Breast epithelium (tissue), 4 donors: ENCODE results near the gene NTHL1. TPM values are rescaled to one million over a fixed set of nuclear protein-coding genes. Genes with fewer than 3 reads are reported as not detected.
A peak's percentile ranks its signal among the peaks of the same experiment; 100 is the strongest.

Source experiments
- DNase-seq, 2 donors: peaks; one replicate each; pipeline ENCODE4 v3.0.0-alpha.2; 2019; ENCODE audit warnings: low spot score in 2 of 2
- H3K27ac ChIP-seq, 2 donors: fragments of 200-600 bp; sonication (generic) in 1 of 2; one replicate each; pipeline ENCODE4 v1.5.1; 2016 to 2019; ENCODE audit warnings: mild to moderate bottlenecking in 1 of 2
- H3K27me3 ChIP-seq, 2 donors: fragments of 200-600 bp; sonication (generic) in 1 of 2; one replicate each; pipeline versions ENCODE4 v1.5.1 to v1.6.0; 2017 to 2019; ENCODE audit warnings: control low read depth in 1 of 2, mild to moderate bottlenecking in 1 of 2
- H3K36me3 ChIP-seq: fragments of 200-600 bp; one replicate; pipeline ENCODE4 v1.5.1; 2019
- H3K4me1 ChIP-seq, 2 donors: fragments of 200-600 bp; sonication (generic); one replicate each; pipeline ENCODE4 v1.5.1; 2016 to 2019; ENCODE audit warnings: control low read depth in 1 of 2
- H3K4me3 ChIP-seq, 3 donors: fragments of 200-600 bp; sonication (generic); 1 replicate in 2 of 3; 2 replicates in 1 of 3; pipeline ENCODE4 v1.5.1; 2016 to 2019; ENCODE audit warnings: mild to moderate bottlenecking in 3 of 3, moderate library complexity in 2 of 3
- H3K9me3 ChIP-seq, 2 donors: fragments of 200-600 bp; sonication (generic) in 1 of 2; one replicate each; pipeline ENCODE4 v1.5.1; 2016 to 2019; ENCODE audit warnings: control low read depth in 1 of 2
- CTCF ChIP-seq, 3 donors: fragments of 450-650 bp; IDR thresholded peaks; one replicate each; pipeline ENCODE4 v1.5.1; 2016 to 2017; ENCODE audit warnings: antibody characterized with exemption in 3 of 3, mild to moderate bottlenecking in 3 of 3, moderate library complexity in 3 of 3
- POLR2A ChIP-seq: fragments of 450-650 bp; IDR thresholded peaks from one replicate; pipeline ENCODE4 v1.6.1; 2016; ENCODE audit warnings: antibody characterized with exemption, mild to moderate bottlenecking, moderate library complexity
- POLR2AphosphoS5 ChIP-seq, 3 donors: sonication (generic); formaldehyde crosslinking; IDR thresholded peaks; one replicate each; pipeline ENCODE4 v1.6.1; 2017; ENCODE audit warnings: antibody characterized with exemption in 3 of 3
- intact Hi-C: fragments of 100-400 bp; cut with DNase I; formaldehyde crosslinking; loops from one replicate; pipeline ENCODE4 v1.15.1; 2023; ENCODE audit warnings: low total_unique reads
- total RNA-seq, 3 donors: library from RNA; depleted of rRNA; stranded (reverse); fragments of >200 nt; gene quantifications; one replicate each; pipeline ENCODE4 v1.1.0, GENCODE V29; 2016

Gene NTHL1
- total RNA-seq, 3 donors from 2014 or later, result 10.6 to 27.9 (median 16.1) TPM

- no peak for DNase-seq
- TF ChIP-seq CTCF (IDR thresholded peaks at IDR 0.05) (no peak), POLR2AphosphoS5 (IDR thresholded peaks at IDR 0.05) (no peak), POLR2A (no peak)
- H3K4me3 ChIP-seq, result no peak overlapping the region
- H3K36me3 ChIP-seq, result no peaks in the 10 kb centered on the region
- H3K27me3 ChIP-seq, result no peaks in the 10 kb centered on the region
- H3K4me1 ChIP-seq, result peaks cover 6 to 14% of the 10 kb centered on the region in 2 donors
- peak overlapping the region; percentile 40 to 58 for H3K27ac ChIP-seq
- H3K9me3 ChIP-seq, result no peaks in the 10 kb centered on the region
- intact Hi-C loops, result no loop called here
These were observed 5.3 kb downstream of the NTHL1 start for GRCh38 chr16:2042171-2042985.

GRCh38 chr16:2040787-2041522, 6.7 kb downstream of the NTHL1 start:
- DNase-seq, result no peak
- Histone ChIP-seq H3K4me1 (peaks cover 7 to 19% of the 10 kb centered on the region in 2 donors), H3K27ac (peak overlapping the region; percentile 92 to 93), H3K27me3 (no peaks in the 10 kb centered on the region), H3K36me3 (no peaks in the 10 kb centered on the region), H3K9me3 (no peaks in the 10 kb centered on the region), H3K4me3 (no peak overlapping the region)
- intact Hi-C loops, result no loop called here
- no peak for TF ChIP-seq CTCF (IDR thresholded peaks at IDR 0.05)
- no peak for TF ChIP-seq POLR2A
- no peak for TF ChIP-seq POLR2AphosphoS5 (IDR thresholded peaks at IDR 0.05)

- Histone ChIP-seq H3K27me3 (no peaks in the 10 kb centered on the region), H3K9me3 (no peaks in the 10 kb centered on the region), H3K36me3 (no peaks in the 10 kb centered on the region), H3K4me3 (peak overlapping the region in 1 of 3 donors; percentile 52), H3K4me1 (peaks cover 13 to 26% of the 10 kb centered on the region in 2 donors), H3K27ac (peak overlapping the region; percentile 92 to 93)
- no peak for DNase-seq
- no peak for TF ChIP-seq POLR2AphosphoS5 (IDR thresholded peaks at IDR 0.05)
- TF ChIP-seq POLR2A, result no peak
- no peak for TF ChIP-seq CTCF (IDR thresholded peaks at IDR 0.05)
- intact Hi-C loops, result no loop called here
These were observed 7.4 kb downstream of the NTHL1 start for GRCh38 chr16:2040041-2040786.

- no peak for TF ChIP-seq POLR2A
- TF ChIP-seq CTCF (IDR thresholded peaks at IDR 0.05), result no peak
- peak in 2 of 3 donors; percentile 8 to 52 for TF ChIP-seq POLR2AphosphoS5 (IDR thresholded peaks at IDR 0.05)
- intact Hi-C loops, result no loop called here
- Histone ChIP-seq H3K27ac (peak overlapping the region; percentile 92 to 93), H3K4me3 (peak overlapping the region in 1 of 3 donors; percentile 52), H3K36me3 (no peaks in the 10 kb centered on the region), H3K4me1 (peaks cover 20 to 32% of the 10 kb centered on the region in 2 donors), H3K9me3 (no peaks in the 10 kb centered on the region), H3K27me3 (no peaks in the 10 kb centered on the region)
- peak; percentile 64 to 84 for DNase-seq
These were observed 8.2 kb downstream of the NTHL1 start for GRCh38 chr16:2039274-2040031.
